ENCODE results near the gene SELENBP1. TPM values are rescaled to one million over a fixed set of nuclear protein-coding genes. Genes with fewer than 3 reads are reported as not detected.

SELENBP1 gene
- total RNA-seq, 4 donors from 2014 or later, result 61.4 to 113 (median 81.6) TPM

DNA sequence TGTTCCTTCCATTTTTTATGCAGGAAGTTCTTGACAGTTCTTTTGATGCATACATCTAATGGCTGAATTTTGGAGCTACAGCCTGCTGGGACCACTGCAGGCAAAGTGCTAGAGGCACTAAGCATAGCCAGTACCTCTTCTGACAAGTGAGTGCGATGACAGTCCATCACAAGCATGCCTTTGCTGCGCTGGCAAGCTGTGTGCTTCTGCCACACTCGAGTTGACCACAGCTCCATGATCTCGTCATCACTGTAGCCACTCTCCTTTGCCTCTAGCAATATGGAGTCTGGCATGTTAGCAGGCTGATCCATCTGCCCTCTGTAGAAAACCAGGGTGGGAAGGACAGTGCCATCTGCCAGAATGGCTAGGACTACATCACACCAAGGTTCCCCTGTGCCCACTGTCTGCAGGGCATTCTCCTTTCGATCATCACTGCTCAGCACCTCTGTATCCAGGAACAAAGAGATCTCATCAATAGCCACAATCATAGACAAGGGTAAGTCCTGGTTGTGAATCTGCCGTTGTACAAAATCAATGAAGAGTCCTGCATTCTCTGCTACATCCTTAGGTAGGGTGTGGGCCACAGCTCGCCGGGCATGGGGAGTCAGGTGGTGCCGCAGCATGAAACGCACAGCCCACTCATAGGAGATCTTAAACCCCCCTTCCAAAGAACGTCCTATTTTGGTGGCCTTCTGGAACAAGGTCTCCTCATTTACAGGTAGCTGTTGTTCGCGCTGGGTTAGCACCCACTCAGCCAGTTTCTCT, 32.9 kb upstream of the SELENBP1 start:
- no peak overlapping the region for H3K27ac ChIP-seq (replicated peaks in 1 of 4)
- intact Hi-C loops (cut with DNase I), result no loop called here
- DNase-seq (ENCODE audit: extremely low spot score), result no peak
- TF ChIP-seq, protein P1, sequence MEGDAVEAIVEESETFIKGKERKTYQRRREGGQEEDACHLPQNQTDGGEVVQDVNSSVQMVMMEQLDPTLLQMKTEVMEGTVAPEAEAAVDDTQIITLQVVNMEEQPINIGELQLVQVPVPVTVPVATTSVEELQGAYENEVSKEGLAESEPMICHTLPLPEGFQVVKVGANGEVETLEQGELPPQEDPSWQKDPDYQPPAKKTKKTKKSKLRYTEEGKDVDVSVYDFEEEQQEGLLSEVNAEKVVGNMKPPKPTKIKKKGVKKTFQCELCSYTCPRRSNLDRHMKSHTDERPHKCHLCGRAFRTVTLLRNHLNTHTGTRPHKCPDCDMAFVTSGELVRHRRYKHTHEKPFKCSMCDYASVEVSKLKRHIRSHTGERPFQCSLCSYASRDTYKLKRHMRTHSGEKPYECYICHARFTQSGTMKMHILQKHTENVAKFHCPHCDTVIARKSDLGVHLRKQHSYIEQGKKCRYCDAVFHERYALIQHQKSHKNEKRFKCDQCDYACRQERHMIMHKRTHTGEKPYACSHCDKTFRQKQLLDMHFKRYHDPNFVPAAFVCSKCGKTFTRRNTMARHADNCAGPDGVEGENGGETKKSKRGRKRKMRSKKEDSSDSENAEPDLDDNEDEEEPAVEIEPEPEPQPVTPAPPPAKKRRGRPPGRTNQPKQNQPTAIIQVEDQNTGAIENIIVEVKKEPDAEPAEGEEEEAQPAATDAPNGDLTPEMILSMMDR (IDR thresholded peaks at IDR 0.05), result no peak
- TF ChIP-seq EP300 (IDR thresholded peaks at IDR 0.05) (no peak), POLR2AphosphoS5 (IDR thresholded peaks at IDR 0.05) (no peak), POLR2A (IDR thresholded peaks at IDR 0.05; ENCODE audit: low read depth) (no peak)
- H3K9me3 ChIP-seq, result no peaks in the 10 kb centered on the region
- WGBS, result 80% methylated on average over 12 of the region's 13 CpGs
- peaks cover 73 to 100% (median 99%) of the 10 kb centered on the region in 4 donors for H3K36me3 ChIP-seq
- peaks cover 9 to 12% (median 11%) of the 10 kb centered on the region in 4 donors for H3K4me1 ChIP-seq
- no peaks in the 10 kb centered on the region for H3K27me3 ChIP-seq
- H3K4me3 ChIP-seq, result no peak overlapping the region

DNA sequence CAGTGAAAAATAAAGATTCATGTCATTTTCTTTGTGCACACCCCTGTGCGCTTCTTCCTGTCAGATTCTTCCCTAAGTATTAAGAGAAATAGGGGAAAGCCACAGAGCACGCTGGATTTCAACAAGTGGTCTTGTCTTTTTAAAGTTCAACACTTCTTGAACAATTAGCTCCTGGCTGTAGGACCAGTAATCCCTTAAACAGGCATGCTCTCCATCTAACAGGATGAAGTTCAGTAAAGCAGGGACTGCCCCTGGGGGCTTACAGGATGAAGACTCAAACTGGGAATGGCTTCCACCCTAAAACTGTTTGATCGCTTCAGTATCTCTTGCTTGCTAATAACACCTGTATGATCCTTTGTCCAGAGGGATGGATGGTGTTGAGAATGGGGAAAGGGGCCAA, 31.1 kb upstream of the SELENBP1 start:
- no peak for TF ChIP-seq EP300 (IDR thresholded peaks at IDR 0.05)
- TF ChIP-seq, protein P1 (IDR thresholded peaks at IDR 0.05), result no peak
- no peak for TF ChIP-seq POLR2A (IDR thresholded peaks at IDR 0.05; ENCODE audit: low read depth)
- Histone ChIP-seq H3K4me1 (peaks cover 16 to 21% (median 17%) of the 10 kb centered on the region in 4 donors), H3K27me3 (no peaks in the 10 kb centered on the region), H3K36me3 (peaks cover 57 to 84% (median 82%) of the 10 kb centered on the region in 4 donors), H3K27ac (replicated peaks in 1 of 4) (no peak overlapping the region), H3K9me3 (no peaks in the 10 kb centered on the region), H3K4me3 (no peak overlapping the region)
- no peak for DNase-seq (ENCODE audit: extremely low spot score)
- WGBS, result 86% methylated on average over 3 of the region's 3 CpGs
- intact Hi-C loops (cut with DNase I), result no loop called here

DNA sequence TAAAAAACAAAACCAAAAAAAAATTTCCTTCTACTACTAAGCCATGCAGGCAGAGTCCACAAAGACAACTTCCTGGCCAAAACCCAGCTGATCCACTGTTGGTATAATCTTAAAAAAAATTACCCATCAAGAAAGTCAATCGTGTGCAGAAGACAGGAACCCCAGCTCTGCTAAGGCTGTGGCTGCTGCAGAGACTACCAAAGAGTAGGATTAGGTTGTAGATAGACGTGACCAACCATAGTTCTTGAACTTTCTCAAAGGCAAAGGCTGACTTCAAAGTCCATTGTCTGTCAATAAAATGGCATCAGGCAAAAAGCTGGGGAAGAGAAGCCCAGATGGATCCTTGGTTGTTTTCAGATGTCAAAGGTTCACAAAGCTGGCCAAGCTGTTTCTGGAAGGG, 30.3 kb upstream of the SELENBP1 start:
- Histone ChIP-seq H3K9me3 (no peaks in the 10 kb centered on the region), H3K27me3 (no peaks in the 10 kb centered on the region), H3K36me3 (peaks cover 50 to 76% (median 74%) of the 10 kb centered on the region in 4 donors), H3K4me1 (peaks cover 16 to 21% (median 17%) of the 10 kb centered on the region in 4 donors), H3K4me3 (no peak overlapping the region), H3K27ac (replicated peaks in 1 of 4) (peak overlapping the region in 1 of 4 donors; percentile 31)
- peak; percentile 12 for DNase-seq (ENCODE audit: extremely low spot score)
- 64% methylated on average over 2 of the region's 2 CpGs for WGBS
- intact Hi-C loops (cut with DNase I), result no loop called here
- TF ChIP-seq EP300 (IDR thresholded peaks at IDR 0.05) (no peak), POLR2A (IDR thresholded peaks at IDR 0.05; ENCODE audit: low read depth) (no peak), POLR2AphosphoS5 (IDR thresholded peaks at IDR 0.05) (no peak)
- TF ChIP-seq, protein P1 (IDR thresholded peaks at IDR 0.05), result no peak

DNA sequence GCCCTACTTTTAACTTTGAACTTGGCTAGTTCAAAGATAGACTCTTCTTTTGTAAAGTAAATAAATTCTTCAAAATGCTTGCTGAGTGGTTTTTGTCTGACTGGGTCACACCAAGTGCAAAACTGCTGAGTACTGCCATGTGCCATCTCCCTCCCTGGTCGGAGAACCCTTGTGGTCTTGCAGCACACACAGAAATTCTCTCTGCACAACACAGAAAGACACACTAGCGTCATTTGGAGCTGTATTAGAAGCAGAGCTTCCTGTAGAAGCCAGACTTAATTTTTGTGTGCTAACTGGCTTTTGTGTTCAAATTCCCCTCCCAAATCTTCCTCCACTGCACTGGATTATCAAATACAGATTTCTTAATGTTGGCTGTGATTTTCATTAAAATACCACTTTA, 29.4 kb upstream of the SELENBP1 start:
- 77% methylated on average over 2 of the region's 2 CpGs for WGBS
- Histone ChIP-seq H3K9me3 (no peaks in the 10 kb centered on the region), H3K27ac (replicated peaks in 1 of 4) (no peak overlapping the region), H3K4me3 (no peak overlapping the region), H3K4me1 (peaks cover 16 to 21% (median 17%) of the 10 kb centered on the region in 4 donors), H3K36me3 (peaks cover 41 to 67% (median 64%) of the 10 kb centered on the region in 4 donors), H3K27me3 (no peaks in the 10 kb centered on the region)
- DNase-seq (ENCODE audit: extremely low spot score), result no peak
- TF ChIP-seq POLR2A (IDR thresholded peaks at IDR 0.05; ENCODE audit: low read depth) (no peak), EP300 (IDR thresholded peaks at IDR 0.05) (no peak), POLR2AphosphoS5 (IDR thresholded peaks at IDR 0.05) (no peak)
- TF ChIP-seq, protein P1 (IDR thresholded peaks at IDR 0.05), result no peak
- intact Hi-C loops (cut with DNase I), result no loop called here

All from esophagus muscularis mucosa (tissue), 4 donors.